Measurements from ENCODE around the gene MUCL3. TPM values are rescaled to one million over a fixed set of nuclear protein-coding genes. Genes with fewer than 3 reads are reported as not detected.
"Not testable (repeated sequence)": the region's sequence is repeated elsewhere in the genome, so short reads cannot be mapped to it uniquely, and the experiment has no call there.

The MUCL3 gene
- total RNA-seq, 2 experiments from 2014 or later = not detected

GRCh38 chr6:30914076-30914853 lies 26.5 kb upstream of the MUCL3 start, which contains the start of gene VARS2:
VARS2 (plus strand) TSS chr6:30914238; CDS start chr6:30914837, 599 bp downstream.
- no peaks in the 10 kb centered on the region for H3K27me3 Mint-ChIP-seq
- H3K36me3 Mint-ChIP-seq (ENCODE audit: low read depth) = peaks cover 28% of the 10 kb centered on the region
- no peaks in the 10 kb centered on the region for H3K9me3 Mint-ChIP-seq
- DNase-seq = peak; percentile 90
- POLR2A ChIA-PET = interaction anchor here (0.6 to 2.2 kb wide), 15 partner anchors 9 to 581 kb away, joined by 3 to 10 read pairs (median 4); partner anchors contain the start of genes FLOT1 and MRPS18B
- H3K4me3 Mint-ChIP-seq = peak within 1 kb of the TSS; percentile 87
- peaks cover 29% of the 10 kb centered on the region for H3K4me1 Mint-ChIP-seq
- CTCF ChIA-PET = interaction anchor here (0.6 to 4.6 kb wide), 28 partner anchors 10 to 296 kb away, joined by 3 to 70 read pairs (median 4); partner anchors contain the start of genes MRPS18B and PPP1R10
- peak within 1 kb of the TSS; percentile 83 for H3K27ac Mint-ChIP-seq

DNA sequence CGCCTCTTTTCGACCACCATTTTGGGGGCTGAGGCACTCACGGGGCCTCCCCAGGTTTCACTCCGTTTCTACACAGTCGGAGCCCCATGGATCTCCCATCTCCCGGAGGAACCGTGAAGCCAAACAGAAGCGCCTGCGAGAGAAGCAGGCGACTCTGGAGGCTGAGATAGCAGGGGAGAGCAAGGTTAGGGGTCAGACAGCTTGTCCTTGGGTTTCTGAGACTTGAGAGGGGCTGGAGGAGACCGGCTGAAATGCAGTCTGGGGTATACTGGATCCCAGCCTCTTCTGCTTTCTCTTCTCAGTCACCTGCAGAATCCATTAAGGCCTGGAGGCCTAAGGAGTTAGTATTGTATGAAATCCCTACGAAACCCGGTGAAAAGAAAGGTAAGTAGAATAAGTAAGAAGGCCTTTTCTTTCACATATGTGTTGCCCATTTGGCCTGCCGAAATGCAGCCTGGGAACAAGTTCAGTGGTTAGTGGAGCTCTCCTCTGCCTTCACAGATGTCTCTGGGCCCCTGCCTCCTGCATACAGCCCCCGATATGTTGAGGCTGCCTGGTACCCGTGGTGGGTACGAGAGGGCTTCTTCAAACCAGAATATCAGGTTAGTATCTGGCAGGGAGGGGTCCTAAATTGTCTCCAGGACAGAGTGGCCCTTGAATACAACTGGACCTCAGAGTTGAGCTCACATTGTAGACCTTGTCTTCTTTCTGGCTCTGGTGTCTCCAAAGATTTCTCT lies 25.8 kb upstream of the MUCL3 start:
- Mint-ChIP-seq H3K4me3 (peak overlapping the region; percentile 87), H3K27me3 (no peaks in the 10 kb centered on the region), H3K36me3 (ENCODE audit: low read depth) (peaks cover 31% of the 10 kb centered on the region), H3K9me3 (no peaks in the 10 kb centered on the region), H3K27ac (peak overlapping the region; percentile 83), H3K4me1 (peaks cover 26% of the 10 kb centered on the region)
- ChIA-PET POLR2A (interaction anchor here (0.9 to 2.2 kb wide), 7 partner anchors 25 to 580 kb away, joined by 3 to 10 read pairs (median 3); partner anchors contain the start of gene MRPS18B), CTCF (interaction anchor here (0.8 to 4.6 kb wide), 20 partner anchors 8 to 233 kb away, joined by 3 to 70 read pairs (median 4); no protein-coding TSS in a partner anchor)
- no peak for DNase-seq

- DNase-seq = no peak
- H3K36me3 Mint-ChIP-seq (ENCODE audit: low read depth) = peaks cover 35% of the 10 kb centered on the region
- H3K4me1 Mint-ChIP-seq = peaks cover 26% of the 10 kb centered on the region
- ChIA-PET POLR2A (interaction anchor here (0.9 to 1.6 kb wide), 3 partner anchors 25 to 175 kb away, joined by 3 to 4 read pairs (median 3); no protein-coding TSS in a partner anchor), CTCF (interaction anchor here (0.6 to 4.6 kb wide), 21 partner anchors 9 to 233 kb away, joined by 3 to 70 read pairs (median 4); no protein-coding TSS in a partner anchor)
- H3K9me3 Mint-ChIP-seq = no peaks in the 10 kb centered on the region
- H3K27ac Mint-ChIP-seq = peak overlapping the region; percentile 27
- H3K27me3 Mint-ChIP-seq = no peaks in the 10 kb centered on the region
- peak overlapping the region; percentile 87 for H3K4me3 Mint-ChIP-seq
Observed at GRCh38 chr6:30915591-30915946, 25.2 kb upstream of the MUCL3 start.

GRCh38 chr6:30917041-30917440 lies 23.7 kb upstream of the MUCL3 start:
- CTCF ChIA-PET = interaction anchor here (2.0 to 4.5 kb wide), 2 partner anchors 162 to 170 kb away, joined by 10 to 70 read pairs; no protein-coding TSS in a partner anchor
- POLR2A ChIA-PET = interaction anchor here (0.6 kb wide), 2 partner anchors 26 to 318 kb away, joined by 3 read pairs; no protein-coding TSS in a partner anchor
- Mint-ChIP-seq H3K9me3 (no peaks in the 10 kb centered on the region), H3K27ac (no peak overlapping the region), H3K36me3 (ENCODE audit: low read depth) (peaks cover 28% of the 10 kb centered on the region), H3K27me3 (no peaks in the 10 kb centered on the region), H3K4me1 (peaks cover 26% of the 10 kb centered on the region), H3K4me3 (no peak overlapping the region)
- no peak for DNase-seq

- Mint-ChIP-seq H3K27ac (no peak overlapping the region), H3K4me3 (no peak overlapping the region), H3K27me3 (no peaks in the 10 kb centered on the region), H3K9me3 (no peaks in the 10 kb centered on the region), H3K36me3 (ENCODE audit: low read depth) (peaks cover 28% of the 10 kb centered on the region), H3K4me1 (peaks cover 24% of the 10 kb centered on the region)
- no peak for DNase-seq
- ChIA-PET CTCF (interaction anchor here (2.0 to 4.5 kb wide), 2 partner anchors 161 to 170 kb away, joined by 10 to 70 read pairs; no protein-coding TSS in a partner anchor), POLR2A (interaction anchor here (0.6 kb wide), 2 partner anchors 25 to 318 kb away, joined by 3 read pairs; no protein-coding TSS in a partner anchor)
Observed at GRCh38 chr6:30917487-30917886, 23.3 kb upstream of the MUCL3 start.

- peaks cover 16% of the 10 kb centered on the region for H3K4me1 Mint-ChIP-seq
- peaks cover 25% of the 10 kb centered on the region for H3K36me3 Mint-ChIP-seq (ENCODE audit: low read depth)
- H3K27ac Mint-ChIP-seq = peak overlapping the region; percentile 18
- ChIA-PET POLR2A (interaction anchor here (0.7 to 1.7 kb wide), 2 partner anchors 11 to 161 kb away, joined by 3 to 7 read pairs; partner anchors contain the start of gene GTF2H4), CTCF (interaction anchor here (1.1 to 2.0 kb wide), 2 partner anchors 161 to 169 kb away, joined by 4 to 10 read pairs; no protein-coding TSS in a partner anchor)
- DNase-seq = no peak
- H3K9me3 Mint-ChIP-seq = no peaks in the 10 kb centered on the region
- no peaks in the 10 kb centered on the region for H3K27me3 Mint-ChIP-seq
- no peak overlapping the region for H3K4me3 Mint-ChIP-seq
Observed at GRCh38 chr6:30918670-30919069, 22.1 kb upstream of the MUCL3 start.

DNA sequence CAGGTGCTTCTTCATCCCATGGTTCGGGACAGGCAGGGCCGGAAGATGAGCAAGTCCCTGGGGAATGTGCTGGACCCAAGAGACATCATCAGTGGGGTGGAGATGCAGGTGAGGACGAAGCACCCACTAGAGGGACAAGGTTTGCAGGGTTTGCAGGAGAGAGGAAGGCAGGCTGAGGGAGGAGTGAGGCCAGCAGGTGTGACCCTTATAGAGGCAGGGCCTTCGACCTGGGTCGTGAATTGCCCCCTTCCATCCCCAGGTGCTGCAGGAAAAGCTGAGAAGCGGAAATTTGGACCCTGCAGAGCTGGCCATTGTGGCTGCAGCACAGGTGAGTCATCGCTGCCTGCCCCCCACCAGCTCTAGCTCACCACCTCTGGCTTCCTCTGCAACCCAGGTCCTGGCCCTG lies 18.3 kb upstream of the MUCL3 start:
- Mint-ChIP-seq H3K27me3 (no peaks in the 10 kb centered on the region), H3K9me3 (no peaks in the 10 kb centered on the region), H3K4me1 (no peaks in the 10 kb centered on the region), H3K27ac (no peak overlapping the region), H3K4me3 (no peak overlapping the region), H3K36me3 (ENCODE audit: low read depth) (peaks cover 32% of the 10 kb centered on the region)
- no peak for DNase-seq
- POLR2A ChIA-PET = no interaction called here
- CTCF ChIA-PET = no interaction called here

GRCh38 chr6:30924040-30924627 lies 16.6 kb upstream of the MUCL3 start:
- H3K4me1 Mint-ChIP-seq, H3K27ac Mint-ChIP-seq, DNase-seq, POLR2A ChIA-PET, H3K9me3 Mint-ChIP-seq, H3K27me3 Mint-ChIP-seq, H3K4me3 Mint-ChIP-seq: not testable (repeated sequence)
- CTCF ChIA-PET = interaction anchor here (1.8 kb wide), 1 partner anchor 8 kb away, joined by 5 read pairs; no protein-coding TSS in a partner anchor
- H3K36me3 Mint-ChIP-seq (ENCODE audit: low read depth) = peaks cover 44% of the 10 kb centered on the region

- H3K9me3 Mint-ChIP-seq = peaks cover 3% of the 10 kb centered on the region
- peaks cover 32% of the 10 kb centered on the region for H3K36me3 Mint-ChIP-seq (ENCODE audit: low read depth)
- no peak for DNase-seq
- ChIA-PET POLR2A (interaction anchor here (0.5 to 0.7 kb wide), 2 partner anchors 13 to 37 kb away, joined by 3 to 4 read pairs; partner anchors contain the start of gene VARS2), CTCF (interaction anchor here (1.4 kb wide), 1 partner anchor 11 kb away, joined by 3 read pairs; no protein-coding TSS in a partner anchor)
- no peaks in the 10 kb centered on the region for H3K4me1 Mint-ChIP-seq
- no peak overlapping the region for H3K27ac Mint-ChIP-seq
- no peak overlapping the region for H3K4me3 Mint-ChIP-seq
- H3K27me3 Mint-ChIP-seq = no peaks in the 10 kb centered on the region
Observed at GRCh38 chr6:30926644-30927043, 14.1 kb upstream of the MUCL3 start.

- not testable (repeated sequence) for H3K4me3 Mint-ChIP-seq, H3K9me3 Mint-ChIP-seq, H3K27me3 Mint-ChIP-seq, H3K27ac Mint-ChIP-seq, H3K4me1 Mint-ChIP-seq, DNase-seq
- ChIA-PET CTCF (interaction anchor here (1.4 kb wide), 1 partner anchor 12 kb away, joined by 3 read pairs; no protein-coding TSS in a partner anchor), POLR2A (interaction anchor here (0.7 kb wide), 1 partner anchor 13 kb away, joined by 3 read pairs; the partner anchor contains the start of gene VARS2)
- peaks cover 31% of the 10 kb centered on the region for H3K36me3 Mint-ChIP-seq (ENCODE audit: low read depth)
Observed at GRCh38 chr6:30927080-30927479, 13.7 kb upstream of the MUCL3 start.

GRCh38 chr6:30928677-30929076 lies 12.1 kb upstream of the MUCL3 start:
- peaks cover 26% of the 10 kb centered on the region for H3K36me3 Mint-ChIP-seq (ENCODE audit: low read depth)
- POLR2A ChIA-PET = no interaction called here
- no peaks in the 10 kb centered on the region for H3K27me3 Mint-ChIP-seq
- CTCF ChIA-PET = interaction anchor here (0.8 kb wide), 1 partner anchor 21 kb away, joined by 3 read pairs; no protein-coding TSS in a partner anchor
- no peak overlapping the region for H3K27ac Mint-ChIP-seq
- no peak overlapping the region for H3K4me3 Mint-ChIP-seq
- no peaks in the 10 kb centered on the region for H3K4me1 Mint-ChIP-seq
- no peak for DNase-seq
- peaks cover 3% of the 10 kb centered on the region for H3K9me3 Mint-ChIP-seq

DNA sequence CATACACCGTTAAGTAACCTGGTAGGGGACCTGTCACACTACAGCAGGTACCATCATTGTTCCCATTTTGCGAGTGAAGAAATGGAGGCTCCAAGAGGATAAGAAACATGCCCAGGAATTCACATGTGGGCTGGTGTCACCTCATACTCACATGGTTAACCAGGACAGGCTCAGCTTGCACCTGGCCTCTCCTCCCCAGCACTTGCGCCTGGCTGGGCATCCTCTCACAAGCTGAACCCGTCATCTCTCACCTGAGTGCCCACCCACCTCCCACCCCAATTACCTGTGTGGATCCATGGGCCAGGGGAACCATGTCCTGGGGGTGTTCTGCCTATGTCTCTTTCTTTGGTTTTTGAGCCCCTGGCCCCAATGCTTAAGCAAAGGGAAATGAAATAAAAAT lies 10.3 kb upstream of the MUCL3 start:
- no peak for DNase-seq
- Mint-ChIP-seq H3K9me3 (peaks cover 3% of the 10 kb centered on the region), H3K36me3 (ENCODE audit: low read depth) (peaks cover 20% of the 10 kb centered on the region), H3K4me1 (no peaks in the 10 kb centered on the region), H3K27ac (no peak overlapping the region), H3K27me3 (peaks cover 3% of the 10 kb centered on the region), H3K4me3 (no peak overlapping the region)
- CTCF ChIA-PET = interaction anchor here (1.2 kb wide), 1 partner anchor 157 kb away, joined by 4 read pairs; no protein-coding TSS in a partner anchor
- POLR2A ChIA-PET = no interaction called here
